Measurements from ENCODE around the gene SLC30A5.
"Not testable (repeated sequence)": the region's sequence is repeated elsewhere in the genome, so short reads cannot be mapped to it uniquely, and the experiment has no call there.

SLC30A5 gene

GRCh38 chr5:69093771-69094482 lies at the start of gene SLC30A5:
TSS of gene SLC30A5 (plus strand) at chr5:69094014. CDS start at chr5:69094256, 242 bp downstream.
- Mint-ChIP-seq H3K27me3 (ENCODE audit: low read depth) (no peaks in the 10 kb centered on the region), H3K27ac (peak within 1 kb of the TSS; percentile 72 to 97 (median 97)), H3K36me3 (ENCODE audit: low read depth) (peaks cover 23% of the 10 kb centered on the region), H3K9me3 (no peaks in the 10 kb centered on the region), H3K4me3 (peak within 1 kb of the TSS; percentile 91 to 96 (median 94)), H3K4me1 (peaks cover 19% of the 10 kb centered on the region)
- TF ChIP-seq CTCF (IDR thresholded peaks at IDR 0.05; ENCODE audit: unreplicated experiment in 3 of 3), result peak; percentile 90 to 94 (median 93)

- peaks cover 10% of the 10 kb centered on the region for H3K4me1 Mint-ChIP-seq
- not testable (repeated sequence) for H3K27ac Mint-ChIP-seq; H3K9me3 Mint-ChIP-seq; H3K27me3 Mint-ChIP-seq (ENCODE audit: low read depth); H3K4me3 Mint-ChIP-seq; H3K36me3 Mint-ChIP-seq (ENCODE audit: low read depth)
These were observed 48.6 kb upstream of the SLC30A5 start for GRCh38 chr5:69045213-69045612.

DNA sequence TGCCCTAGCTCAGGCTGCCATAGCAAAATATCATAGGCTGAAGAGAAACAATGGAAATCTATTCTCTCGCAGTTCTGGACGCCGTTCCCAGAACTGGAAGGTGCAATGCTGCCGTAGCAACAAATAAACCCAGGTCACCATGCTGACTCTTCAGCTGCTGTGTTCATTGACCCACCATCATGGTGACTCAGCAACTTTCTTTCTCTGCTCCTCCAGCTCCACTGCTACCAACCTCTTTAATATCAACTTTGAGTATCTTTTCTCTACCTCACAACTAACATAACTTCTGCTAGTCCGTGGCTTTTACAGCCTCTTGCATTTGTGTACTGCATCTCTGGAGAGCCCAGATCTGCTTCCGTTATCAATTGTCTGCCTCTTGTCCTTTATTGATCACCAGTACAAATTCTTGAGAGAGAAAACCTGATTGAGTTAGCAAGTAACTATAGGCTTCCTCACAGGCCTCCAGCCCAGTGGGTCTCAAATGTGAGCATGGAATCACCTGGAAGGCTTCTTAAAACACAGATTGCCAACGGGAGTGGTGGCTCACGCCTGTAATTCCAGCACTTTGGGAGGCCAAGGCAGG lies 47.3 kb upstream of the SLC30A5 start:
- no peak for TF ChIP-seq CTCF (IDR thresholded peaks at IDR 0.05; ENCODE audit: unreplicated experiment in 3 of 3)
- Mint-ChIP-seq H3K9me3 (no peaks in the 10 kb centered on the region), H3K36me3 (ENCODE audit: low read depth) (no peaks in the 10 kb centered on the region), H3K27ac (peak overlapping the region in 1 of 3 experiments; percentile 40), H3K4me1 (peaks cover 10% of the 10 kb centered on the region), H3K27me3 (ENCODE audit: low read depth) (no peaks in the 10 kb centered on the region), H3K4me3 (no peak overlapping the region)

DNA sequence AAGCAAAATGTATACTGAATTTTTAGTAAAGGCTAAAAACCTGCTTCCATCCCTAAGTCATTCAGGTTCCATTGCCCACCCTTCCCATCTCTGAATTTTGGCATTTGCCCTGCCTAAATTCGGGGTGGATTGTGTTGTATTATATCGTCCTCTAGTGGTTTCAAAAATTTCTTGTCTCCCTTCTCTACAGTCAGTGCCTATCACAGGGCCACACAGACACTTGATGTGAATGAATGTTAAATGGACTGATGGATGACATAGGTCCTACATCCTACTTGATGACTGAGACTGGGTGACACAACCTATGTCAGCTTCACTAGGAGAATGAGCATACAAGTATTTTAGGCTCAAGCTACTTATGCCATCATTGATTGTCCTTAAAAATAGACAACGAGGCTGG lies 45.6 kb upstream of the SLC30A5 start:
- peak; percentile 39 to 41 (median 41) for TF ChIP-seq CTCF (IDR thresholded peaks at IDR 0.05; ENCODE audit: unreplicated experiment in 3 of 3)

DNA sequence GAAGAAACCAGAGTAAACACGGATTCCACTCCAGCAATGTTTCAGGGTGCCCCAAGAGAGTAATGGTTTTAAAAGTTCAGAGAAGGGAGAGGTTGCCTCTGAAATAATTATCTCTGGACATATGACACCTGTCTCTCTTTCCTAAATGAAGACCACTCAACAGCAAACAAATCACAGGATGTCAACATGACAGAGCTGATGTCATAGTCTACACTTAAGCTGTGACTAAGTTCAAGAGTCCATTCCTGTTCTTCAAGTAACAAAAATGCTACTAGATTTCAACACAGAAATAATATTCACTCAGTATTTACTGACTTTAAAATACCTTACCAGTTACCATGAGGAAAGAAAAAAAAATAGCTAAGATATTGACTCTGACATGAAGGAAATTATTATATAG lies 44.7 kb upstream of the SLC30A5 start:
- Mint-ChIP-seq H3K4me3 (no peak overlapping the region), H3K36me3 (ENCODE audit: low read depth) (no peaks in the 10 kb centered on the region), H3K27me3 (ENCODE audit: low read depth) (no peaks in the 10 kb centered on the region), H3K4me1 (peaks cover 10% of the 10 kb centered on the region), H3K9me3 (no peaks in the 10 kb centered on the region), H3K27ac (no peak overlapping the region)
- TF ChIP-seq CTCF (IDR thresholded peaks at IDR 0.05; ENCODE audit: unreplicated experiment in 3 of 3), result no peak

More for the DNA sequence above, 45.6 kb upstream of the SLC30A5 start:
- Mint-ChIP-seq H3K36me3 (ENCODE audit: low read depth) (no peaks in the 10 kb centered on the region), H3K4me3 (no peak overlapping the region), H3K27me3 (ENCODE audit: low read depth) (no peaks in the 10 kb centered on the region), H3K27ac (peak overlapping the region in 2 of 3 experiments; percentile 10 to 30), H3K4me1 (peaks cover 10% of the 10 kb centered on the region), H3K9me3 (no peaks in the 10 kb centered on the region)

- Mint-ChIP-seq H3K4me3 (no peak overlapping the region), H3K27me3 (ENCODE audit: low read depth) (no peaks in the 10 kb centered on the region), H3K36me3 (ENCODE audit: low read depth) (no peaks in the 10 kb centered on the region), H3K4me1 (peaks cover 10% of the 10 kb centered on the region), H3K27ac (no peak overlapping the region), H3K9me3 (no peaks in the 10 kb centered on the region)
- no peak for TF ChIP-seq CTCF (IDR thresholded peaks at IDR 0.05; ENCODE audit: unreplicated experiment in 3 of 3)
These were observed 44.0 kb upstream of the SLC30A5 start for GRCh38 chr5:69049796-69050195.
